OCI-M2 (cell line): Measurements from ENCODE around the gene PACSIN3.
"Not testable (repeated sequence)": the region's sequence is repeated elsewhere in the genome, so short reads cannot be mapped to it uniquely, and the experiment has no call there.

Experiments used
- DNase-seq: peaks from one replicate; lab custom pipeline; 2025; ENCODE audit not compliant: unreplicated experiment; lab: John Stamatoyannopoulos, UW

The PACSIN3 gene

DNA sequence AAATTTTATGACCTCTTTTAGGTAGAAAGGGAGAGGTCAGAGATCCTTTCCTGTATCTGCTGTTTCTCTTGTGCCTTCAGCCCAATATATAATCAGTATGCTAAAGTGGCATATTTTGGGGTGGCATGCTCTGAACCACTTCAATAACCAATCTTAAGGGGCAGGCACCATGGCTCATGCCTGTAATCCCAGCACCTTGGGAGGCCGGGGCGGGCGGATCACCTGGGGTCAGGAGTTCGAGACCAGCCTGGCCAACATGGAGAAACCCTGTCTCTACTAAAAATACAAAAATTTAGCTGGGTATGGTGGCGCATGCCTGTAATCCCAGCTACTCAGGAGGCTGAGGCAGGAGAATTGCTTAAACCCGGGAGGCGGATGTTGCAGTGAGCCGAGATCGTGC is 11.9 kb upstream of the PACSIN3 start:
- DNase-seq, result not testable (repeated sequence)

DNA sequence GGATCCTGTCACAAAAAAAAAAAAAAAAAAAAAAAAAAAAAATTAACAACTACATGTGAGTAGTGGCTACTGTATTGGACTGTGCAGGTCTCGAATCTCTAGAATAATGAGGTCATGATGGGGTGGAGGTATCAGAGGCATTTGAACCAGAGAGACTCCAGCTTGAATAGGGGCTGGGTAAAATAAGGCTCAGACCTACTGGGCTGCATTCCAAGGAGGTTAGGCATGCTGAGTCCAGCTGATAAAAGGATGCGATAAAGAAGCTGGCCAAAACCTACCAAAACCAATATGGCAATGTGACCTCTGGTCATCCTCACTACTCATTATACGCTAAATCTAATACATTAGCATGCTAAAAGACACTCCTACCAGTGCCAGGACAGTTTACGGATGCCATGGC is 5.9 kb upstream of the PACSIN3 start:
- DNase-seq, result no peak

DNA sequence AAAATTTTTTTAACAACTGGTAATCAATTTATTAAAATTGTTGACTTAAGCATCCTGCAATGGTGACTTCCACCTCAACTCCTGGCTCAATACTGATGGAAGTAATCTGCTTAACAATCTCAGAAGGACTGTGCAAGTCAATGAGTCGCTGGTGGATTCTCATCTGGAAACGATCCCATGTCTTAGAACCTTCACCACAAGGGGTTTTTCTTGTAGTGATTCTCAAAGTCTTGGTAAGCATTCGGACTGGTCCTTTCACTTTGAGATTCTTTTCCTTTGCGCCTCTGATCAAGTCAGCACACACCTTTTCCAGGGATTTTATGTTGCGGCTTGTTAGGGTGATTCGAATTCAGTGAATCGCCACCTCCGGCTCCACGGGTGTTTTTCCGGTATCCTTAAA is 4.9 kb upstream of the PACSIN3 start:
- not testable (repeated sequence) for DNase-seq

DNA sequence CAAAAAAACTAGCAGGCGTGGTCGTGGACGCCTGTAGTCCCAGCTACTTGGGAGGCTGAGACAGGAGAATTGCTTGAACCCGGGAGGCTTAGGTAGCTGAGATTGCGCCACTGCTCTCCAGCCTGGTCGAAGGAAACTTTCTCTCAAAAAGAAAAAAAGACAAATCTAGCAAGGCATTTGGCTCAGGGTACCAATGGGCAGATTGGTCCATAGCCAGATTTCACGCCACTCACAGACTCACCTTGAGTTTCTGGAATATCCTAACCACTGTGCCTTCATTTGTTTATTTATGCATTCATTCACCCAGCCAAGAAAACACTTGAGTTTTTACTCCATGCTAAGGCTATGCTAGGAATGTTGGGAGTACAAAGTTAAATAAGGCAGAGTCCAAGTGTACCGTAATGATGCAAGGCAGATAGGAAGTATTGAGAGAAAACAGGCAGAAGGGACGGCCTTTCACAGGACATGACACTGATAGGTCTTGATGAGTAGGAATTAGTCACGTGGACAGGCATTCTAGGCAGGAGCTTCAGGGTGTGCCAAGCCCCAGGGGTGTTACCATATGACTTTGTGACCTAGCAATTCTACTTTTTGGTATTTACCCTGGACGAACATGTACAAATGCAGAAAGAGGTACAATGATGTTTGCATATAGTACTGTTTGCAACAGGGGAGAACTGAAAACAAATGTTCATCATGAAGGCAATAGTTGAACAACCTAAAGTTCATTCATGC is 3.0 kb upstream of the PACSIN3 start:
- no peak for DNase-seq

DNA sequence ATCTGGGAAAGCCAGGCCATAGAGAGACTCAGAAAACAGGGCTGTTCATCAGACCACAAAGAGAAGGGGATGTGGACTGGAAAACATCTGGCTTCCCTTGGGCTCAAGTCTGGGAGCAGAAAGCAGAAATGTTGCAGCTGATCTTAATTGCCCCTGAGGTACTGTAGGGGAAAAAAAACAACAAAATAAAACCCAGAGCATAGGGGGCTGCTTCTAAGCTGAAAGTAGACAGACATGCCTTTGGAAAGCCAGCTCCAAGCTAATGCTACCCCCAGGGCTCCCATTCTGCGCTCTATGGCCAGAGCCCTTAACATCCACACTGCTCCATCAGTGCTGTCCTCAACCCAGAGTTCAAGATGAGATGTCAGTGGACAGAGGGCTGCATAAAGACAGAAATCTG is 2.0 kb upstream of the PACSIN3 start:
- DNase-seq, result no peak

DNA sequence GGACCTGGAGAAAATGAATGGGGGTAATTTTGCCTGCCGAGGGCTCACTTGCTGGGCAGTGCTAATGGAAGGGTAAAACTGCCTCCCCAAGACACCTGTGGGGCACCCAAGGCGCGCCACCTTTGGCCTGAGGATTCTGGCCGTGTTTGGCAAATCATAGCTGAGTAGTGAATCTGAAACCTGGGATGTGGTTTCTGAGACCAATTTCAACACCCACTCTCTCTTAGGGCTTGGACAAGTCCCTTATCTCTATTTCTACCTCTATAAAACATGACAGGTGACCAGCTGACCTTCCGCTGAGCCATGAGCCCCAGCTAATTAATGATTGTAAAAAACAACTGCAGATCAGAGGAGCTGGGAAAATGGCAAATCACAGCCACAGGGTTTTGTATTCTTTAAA is 1.5 kb upstream of the PACSIN3 start:
- DNase-seq, result no peak

DNA sequence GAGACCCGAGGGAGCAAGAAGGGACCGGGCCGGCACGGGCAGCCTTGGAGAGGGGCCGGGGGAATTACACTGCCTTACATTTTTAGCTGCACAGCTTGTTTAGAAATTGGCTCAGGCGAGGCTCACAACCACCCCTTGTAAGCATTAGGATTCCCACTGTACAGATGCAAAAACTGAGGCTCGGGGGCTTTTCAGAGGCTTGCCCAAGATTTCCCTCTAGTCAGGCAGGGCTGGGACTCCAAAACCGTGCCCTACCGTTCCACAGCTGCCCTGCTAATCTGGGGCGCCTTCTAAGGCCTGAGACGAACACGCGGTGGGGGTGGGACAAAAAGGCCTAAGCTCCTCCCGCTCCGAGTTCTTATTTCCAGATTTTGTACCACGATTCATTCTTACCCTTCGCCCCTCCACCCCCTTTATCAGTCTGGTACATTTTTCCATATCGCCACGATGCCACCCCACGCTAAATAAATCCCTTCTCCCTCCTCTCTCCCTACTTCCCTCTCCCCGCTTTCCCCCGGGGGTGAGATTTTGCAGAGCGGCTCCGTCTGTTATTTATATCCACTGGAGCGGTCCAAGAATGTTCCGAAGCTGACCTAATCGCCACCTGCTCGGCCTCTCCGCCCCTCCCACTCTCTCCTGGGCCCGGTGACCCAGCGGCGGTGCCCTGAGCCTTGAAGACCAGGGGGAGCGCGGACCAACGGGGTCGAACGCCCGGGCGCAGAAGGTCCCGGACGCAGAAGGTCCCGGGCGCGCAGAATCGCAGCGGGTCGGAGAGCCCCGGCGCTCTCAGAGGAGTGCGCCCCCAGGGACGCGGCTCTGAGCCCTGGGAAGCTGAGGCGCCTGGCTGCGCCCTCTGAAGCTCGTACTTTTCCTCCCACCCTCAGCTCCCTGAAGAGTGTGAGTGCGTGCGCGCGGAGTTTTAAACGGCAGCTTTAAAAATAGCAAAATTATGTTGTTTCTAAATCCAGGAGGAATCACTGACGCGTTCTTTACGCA is 764 bp upstream of the PACSIN3 start:
- DNase-seq, result no peak

DNA sequence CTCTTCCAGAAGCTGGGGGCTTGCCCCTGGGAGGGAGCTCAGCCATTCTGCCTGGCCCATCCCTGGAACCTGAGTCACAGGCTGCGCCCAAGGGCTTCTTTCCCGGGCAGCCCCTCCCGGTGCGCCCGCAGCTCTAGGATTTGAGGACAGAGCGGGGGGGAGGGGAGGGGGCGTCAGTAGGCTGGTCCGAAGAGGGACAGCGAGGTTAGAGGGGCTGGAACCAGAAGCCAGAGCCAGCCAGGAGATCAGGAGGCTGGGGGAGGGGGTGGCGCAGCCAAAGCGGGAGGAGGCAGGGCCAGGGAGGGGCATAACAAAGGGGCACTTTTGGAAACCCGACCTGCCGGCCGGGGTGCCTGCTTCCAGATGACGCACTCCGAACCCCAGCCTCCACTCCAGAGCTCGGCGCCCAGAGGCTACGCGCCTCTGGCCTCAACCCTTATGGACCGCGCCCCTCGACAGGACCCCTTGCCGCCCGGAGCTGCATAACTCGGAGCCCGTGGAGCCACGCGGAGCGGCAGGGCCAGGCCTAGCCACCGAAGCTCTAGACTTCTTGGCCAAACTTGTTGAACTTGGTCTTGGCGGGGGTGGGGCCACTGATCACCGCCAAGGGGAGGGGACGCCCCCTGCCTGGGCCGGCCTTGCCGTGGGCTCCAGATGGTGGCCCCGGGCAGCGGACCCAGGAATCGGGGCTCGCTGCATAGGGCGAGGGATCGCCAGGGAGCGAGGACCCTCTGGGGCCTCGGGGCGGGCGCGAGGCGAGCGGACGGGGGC is 744 bp downstream of the PACSIN3 start:
- DNase-seq, result no peak

DNA sequence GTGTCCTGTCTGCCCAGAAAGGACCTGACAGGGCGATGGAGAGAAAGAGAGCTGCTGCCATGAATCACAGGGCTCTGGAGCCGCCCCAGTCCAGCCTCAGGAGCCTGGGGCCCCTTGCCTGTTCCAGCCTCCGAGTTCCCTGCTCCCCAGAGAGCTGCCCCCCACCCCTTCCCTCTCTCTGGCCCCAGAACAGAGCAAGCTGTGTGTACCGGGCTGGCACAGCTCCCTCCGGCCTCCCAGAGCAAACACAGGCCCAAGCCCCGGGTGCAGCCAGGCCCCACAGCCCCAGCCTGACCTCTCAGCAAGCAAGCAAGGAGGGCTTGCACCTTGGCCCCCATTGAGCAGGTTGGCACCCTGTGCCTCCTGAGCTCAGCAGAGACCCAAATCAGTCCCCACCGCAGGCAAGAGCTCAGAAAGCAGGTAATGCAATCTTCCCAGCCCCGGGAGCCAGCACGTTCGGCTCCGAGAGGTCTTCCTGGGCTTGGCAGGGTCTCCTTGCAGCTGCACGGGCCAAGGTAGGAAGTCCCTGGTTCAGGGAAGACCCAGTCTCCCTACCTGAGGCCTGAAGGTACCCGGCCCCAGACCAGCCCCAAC is 1.4 kb downstream of the PACSIN3 start:
- no peak for DNase-seq

DNA sequence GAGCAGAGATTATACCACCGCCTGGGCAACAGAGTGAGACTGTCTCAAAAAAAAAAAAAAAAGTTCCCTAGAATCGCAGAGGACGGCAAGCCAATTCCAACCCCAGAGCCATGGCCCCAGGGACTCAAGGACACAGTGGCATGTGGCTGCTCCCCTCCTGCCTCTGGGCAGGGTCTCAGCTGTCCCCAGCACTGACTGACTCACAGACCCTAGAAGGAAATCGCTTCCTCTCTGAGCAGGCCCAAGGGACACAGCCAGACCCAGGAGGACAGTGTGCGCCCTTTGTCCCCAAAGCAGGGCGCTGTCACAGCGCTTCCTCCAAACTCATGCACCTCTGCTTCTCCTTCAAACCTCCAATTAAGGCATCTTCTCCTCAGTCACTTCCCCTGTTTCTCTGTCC is 2.3 kb downstream of the PACSIN3 start:
- DNase-seq, result no peak

DNA sequence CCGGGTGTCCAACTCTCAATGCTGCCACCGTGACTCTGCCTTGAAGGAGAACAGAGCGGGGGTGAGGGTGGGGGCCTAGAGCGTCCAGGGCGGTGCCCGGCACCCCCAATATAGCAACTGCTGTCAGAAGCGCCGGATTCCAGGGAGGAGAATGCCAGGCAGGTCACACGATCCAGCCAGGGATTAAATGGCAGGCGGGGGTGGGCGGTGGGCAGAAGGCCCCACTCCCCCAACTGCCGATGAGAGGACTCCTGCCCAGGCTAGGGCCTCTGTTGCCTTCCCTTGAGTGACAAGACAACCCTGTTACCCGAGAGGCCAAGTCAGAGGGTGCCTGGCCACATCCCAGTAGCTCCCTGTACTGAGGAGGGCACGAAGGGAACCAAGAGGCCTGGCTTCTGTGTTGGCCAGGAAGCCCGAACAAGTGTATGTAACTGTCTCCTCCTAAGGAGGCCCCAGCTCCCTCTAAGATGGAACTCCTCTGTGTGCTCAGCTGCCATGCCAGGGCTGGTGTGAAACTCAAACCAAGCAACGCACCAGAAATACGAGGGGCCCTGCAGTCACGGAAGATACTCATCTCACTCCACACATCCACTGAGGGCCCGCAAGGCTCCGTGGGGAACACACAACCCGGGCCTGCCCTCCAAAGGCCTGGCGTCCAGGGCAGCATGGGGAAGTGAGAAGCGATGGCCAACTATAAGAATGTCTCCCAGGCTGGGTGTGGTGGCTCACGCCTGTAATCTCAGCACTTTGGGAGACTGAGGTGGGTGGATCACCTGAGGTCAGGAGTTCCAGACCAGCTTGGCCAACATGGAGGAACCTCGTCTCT is 3.0 kb downstream of the PACSIN3 start:
- DNase-seq, result no peak

DNA sequence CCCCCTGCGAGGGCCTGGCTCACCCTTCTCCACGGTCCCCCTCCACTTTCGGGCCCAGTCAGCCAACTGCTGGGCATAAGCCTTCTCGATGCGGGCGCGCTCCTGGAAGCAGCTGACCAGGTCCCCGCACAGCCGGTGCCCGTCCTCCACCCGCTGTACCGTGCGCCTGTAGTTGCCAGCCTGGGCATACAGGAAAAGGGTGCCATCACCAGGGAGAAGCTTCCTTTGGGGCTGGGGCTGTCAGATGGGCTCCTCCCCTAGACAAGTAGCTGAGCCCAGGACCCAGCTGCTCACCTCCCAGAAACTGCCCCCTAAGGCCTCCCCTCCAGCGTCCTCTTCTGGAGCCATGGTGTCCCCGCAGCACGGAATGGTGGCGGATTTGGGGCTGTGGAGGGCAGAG is 3.9 kb downstream of the PACSIN3 start:
- DNase-seq, result no peak

DNA sequence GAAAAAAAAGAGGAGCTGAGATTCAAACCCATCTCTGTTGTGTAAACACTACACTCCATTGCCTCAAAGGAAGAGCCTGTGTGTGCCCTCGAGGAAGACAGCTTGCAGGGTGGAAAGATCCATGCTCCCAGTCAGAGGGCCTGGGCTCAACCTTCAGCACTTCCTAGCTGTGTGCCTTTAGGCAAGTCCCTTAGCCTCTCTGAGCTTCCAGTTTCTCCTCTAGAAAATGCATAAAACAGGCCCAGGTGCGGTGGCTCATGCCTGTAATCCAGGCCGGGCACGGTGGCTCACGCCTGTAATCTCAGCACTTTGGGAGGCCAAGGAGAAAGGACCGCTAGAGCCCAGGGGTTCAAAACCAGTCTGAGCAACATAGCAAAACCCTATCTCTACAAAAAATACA is 5.0 kb downstream of the PACSIN3 start:
- DNase-seq, result no peak

DNA sequence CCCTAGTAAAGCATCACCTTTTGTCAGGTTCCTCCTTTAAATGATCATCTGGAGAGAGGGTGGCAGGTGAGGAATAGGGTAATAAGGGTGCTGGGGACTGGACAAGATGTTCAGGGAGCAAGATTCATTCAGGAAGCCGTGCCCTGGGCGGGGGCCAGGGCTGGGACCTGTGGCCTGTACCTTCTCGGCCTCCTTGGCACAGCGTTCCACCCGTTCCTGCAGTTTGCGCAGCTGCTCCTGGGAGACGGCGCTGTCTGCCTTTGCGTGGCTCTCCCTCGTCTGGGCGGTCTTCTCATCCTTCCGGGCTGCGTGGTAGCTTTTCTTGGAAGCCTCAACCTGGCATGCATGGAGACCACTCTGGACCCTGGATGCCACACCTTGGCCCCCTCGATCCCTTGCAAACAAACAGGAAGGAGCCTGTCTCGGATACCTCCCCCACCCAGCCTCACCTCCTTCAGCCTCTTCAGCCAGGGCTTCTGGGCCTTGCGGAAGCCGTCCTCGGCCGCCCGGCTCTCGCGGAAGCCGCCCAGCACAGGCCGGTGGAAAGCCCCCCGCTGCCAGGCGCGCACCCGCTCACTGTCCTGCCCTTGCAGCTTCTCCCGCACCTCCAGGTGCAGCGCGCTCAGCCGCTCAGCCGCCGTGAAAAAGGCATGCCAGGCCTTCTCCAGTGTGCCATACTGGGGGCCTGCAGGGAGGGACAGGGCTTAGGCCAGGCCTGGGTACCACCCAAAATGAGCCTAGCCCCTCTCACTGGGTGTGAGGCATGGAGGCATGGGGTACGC is 6.0 kb downstream of the PACSIN3 start:
- DNase-seq, result no peak

DNA sequence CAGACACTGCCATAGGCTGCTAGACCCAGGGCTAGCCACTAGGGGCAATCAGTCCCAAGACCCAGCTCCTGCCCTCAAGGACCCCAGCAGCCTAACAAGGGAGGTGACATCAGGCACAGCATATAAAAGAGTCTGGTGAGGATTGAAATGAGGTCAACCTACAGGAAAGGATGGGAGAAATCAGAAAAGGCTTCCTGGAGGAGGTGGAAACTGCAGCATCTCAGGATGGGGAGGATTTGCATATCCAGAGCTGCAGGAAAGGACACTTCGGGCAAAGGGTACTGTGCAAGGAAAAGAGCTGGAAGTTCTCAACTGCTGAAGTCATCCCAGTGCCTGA is 6.6 kb downstream of the PACSIN3 start:
- DNase-seq, result no peak

DNA sequence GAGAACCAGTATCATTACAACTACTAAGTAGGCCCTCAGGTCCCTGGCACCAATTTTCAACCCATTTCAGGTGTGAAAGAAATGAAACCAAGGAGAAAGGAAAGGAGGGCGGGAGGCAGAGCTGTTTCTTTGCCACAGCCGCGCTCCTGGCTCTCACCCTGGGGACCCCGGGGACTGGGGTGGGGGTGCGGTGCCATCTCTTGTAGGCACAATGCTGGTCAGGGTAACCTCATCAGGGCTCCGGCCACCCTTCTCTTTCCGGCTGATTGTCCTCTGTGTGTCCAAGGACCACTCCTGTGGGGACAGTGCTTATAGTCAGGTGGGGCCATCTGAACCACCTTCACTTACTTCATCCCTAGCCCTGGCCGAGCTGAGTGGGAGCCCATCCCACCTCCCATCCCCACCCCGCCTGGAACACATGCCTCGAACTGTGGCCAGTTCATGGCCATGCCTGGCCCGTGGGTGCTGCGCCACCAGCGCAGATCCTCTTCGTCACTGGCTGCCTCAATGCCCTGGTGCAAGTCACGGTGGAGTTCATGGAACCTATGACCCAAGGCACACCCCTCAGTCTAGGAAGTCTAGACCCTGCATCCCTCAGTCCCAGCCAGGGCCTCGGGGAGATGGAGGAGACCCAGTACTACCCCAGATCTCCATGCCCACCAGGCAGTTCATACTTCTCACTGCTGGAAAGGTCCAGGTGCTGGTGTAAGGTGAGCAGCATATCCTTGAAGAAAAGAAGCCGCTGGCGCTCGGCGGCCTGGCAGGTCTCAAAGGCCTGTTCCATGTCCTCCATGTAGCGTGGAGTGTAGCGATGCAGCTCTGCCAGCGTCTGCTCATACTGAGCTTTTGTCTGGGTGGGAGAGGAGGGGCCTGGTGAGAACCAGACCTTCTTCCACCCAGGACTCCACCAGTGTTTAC is 7.2 kb downstream of the PACSIN3 start:
- no peak for DNase-seq

DNA sequence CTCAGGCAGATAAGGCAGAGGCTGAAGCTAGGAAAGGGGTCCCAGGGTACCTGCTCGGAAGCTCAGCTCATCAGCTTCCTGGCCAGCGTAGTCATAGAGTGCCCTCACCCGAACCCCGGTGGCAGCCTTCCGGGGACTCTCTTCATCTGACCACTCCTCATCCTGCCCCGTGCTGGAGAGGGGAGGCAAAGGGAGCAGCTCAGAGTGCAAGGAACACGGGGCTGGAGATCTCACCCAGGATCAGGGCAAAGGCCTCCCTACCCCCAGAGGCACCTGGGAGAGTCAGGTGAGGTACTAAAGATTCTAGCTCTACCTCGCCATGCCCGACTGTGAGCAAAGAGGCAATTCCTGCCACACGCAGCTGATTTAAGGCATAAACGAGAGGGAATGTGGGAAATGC is 7.9 kb downstream of the PACSIN3 start:
- DNase-seq, result no peak

DNA sequence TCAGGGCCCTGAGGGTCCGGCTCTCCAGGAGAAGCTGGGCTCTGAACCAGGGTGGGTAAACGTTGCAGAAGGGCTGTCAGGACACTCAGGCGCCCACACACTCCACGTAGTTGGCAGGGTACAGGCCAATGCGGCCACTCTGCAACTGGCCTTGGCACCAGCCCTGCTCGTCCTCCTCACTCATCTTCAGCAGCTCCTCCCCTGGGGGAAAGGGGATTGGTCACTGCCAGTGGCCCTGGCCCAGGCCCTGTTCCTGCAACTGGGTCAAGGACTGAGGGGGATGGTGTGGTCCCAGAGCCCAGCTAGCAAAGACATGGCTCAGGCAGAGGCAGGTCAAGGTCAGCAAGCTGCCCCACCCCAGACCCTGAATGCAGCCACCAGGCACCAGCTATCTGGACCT is 8.4 kb downstream of the PACSIN3 start:
- DNase-seq, result no peak
